RWPE2 (cell line): Measurements from ENCODE around the gene CTNNAL1.

Source experiments
- ATAC-seq: fragments of 200-7000 bp; cut with Tn5 transposase; 3 replicates; pipeline ENCODE4 v1.9.1; 2021; ENCODE audit warnings: low read depth
- DNase-seq: peaks from one replicate; pipeline ENCODE4 v3.0.0-alpha.2; 2020; ENCODE audit warnings: low spot score
- H3K27ac ChIP-seq: fragments of 450-650 bp; 2 replicates; pipeline ENCODE4 v1.5.1; 2017; ENCODE audit warnings: mild to moderate bottlenecking; ENCODE audit not compliant: poor library complexity, severe bottlenecking
- H3K27me3 ChIP-seq: fragments of 250-450 bp; sonication (Bioruptor Pico); 2 replicates; pipeline ENCODE4 v1.5.1; 2021; ENCODE audit warnings: mild to moderate bottlenecking, moderate library complexity; ENCODE audit not compliant: insufficient read depth, poor library complexity, severe bottlenecking
- H3K36me3 ChIP-seq: fragments of 250-450 bp; sonication (Bioruptor Pico); 2 replicates; pipeline ENCODE4 v1.5.1; 2020; ENCODE audit warnings: low read depth, mild to moderate bottlenecking, moderate library complexity
- H3K4me1 ChIP-seq: fragments of 250-450 bp; sonication (Bioruptor Pico); 2 replicates; pipeline ENCODE4 v1.5.1; 2021; ENCODE audit warnings: mild to moderate bottlenecking, moderate library complexity; ENCODE audit not compliant: insufficient read depth, poor library complexity, severe bottlenecking
- H3K4me3 ChIP-seq: fragments of 250-450 bp; sonication (Bioruptor Pico); 2 replicates; pipeline ENCODE4 v1.5.1; 2021; ENCODE audit warnings: mild to moderate bottlenecking, moderate library complexity; ENCODE audit not compliant: severe bottlenecking
- H3K9me3 ChIP-seq: fragments of 250-450 bp; sonication (Bioruptor Pico); 2 replicates; pipeline ENCODE4 v1.5.1; 2021; ENCODE audit warnings: mild to moderate bottlenecking, moderate library complexity; ENCODE audit not compliant: severe bottlenecking
- CTCF ChIP-seq: fragments of 450-650 bp; IDR thresholded peaks from one replicate; pipeline ENCODE4 v1.5.1; 2017; ENCODE audit warnings: mild to moderate bottlenecking, moderate library complexity; ENCODE audit not compliant: poor library complexity, severe bottlenecking

CTNNAL1 gene

DNA sequence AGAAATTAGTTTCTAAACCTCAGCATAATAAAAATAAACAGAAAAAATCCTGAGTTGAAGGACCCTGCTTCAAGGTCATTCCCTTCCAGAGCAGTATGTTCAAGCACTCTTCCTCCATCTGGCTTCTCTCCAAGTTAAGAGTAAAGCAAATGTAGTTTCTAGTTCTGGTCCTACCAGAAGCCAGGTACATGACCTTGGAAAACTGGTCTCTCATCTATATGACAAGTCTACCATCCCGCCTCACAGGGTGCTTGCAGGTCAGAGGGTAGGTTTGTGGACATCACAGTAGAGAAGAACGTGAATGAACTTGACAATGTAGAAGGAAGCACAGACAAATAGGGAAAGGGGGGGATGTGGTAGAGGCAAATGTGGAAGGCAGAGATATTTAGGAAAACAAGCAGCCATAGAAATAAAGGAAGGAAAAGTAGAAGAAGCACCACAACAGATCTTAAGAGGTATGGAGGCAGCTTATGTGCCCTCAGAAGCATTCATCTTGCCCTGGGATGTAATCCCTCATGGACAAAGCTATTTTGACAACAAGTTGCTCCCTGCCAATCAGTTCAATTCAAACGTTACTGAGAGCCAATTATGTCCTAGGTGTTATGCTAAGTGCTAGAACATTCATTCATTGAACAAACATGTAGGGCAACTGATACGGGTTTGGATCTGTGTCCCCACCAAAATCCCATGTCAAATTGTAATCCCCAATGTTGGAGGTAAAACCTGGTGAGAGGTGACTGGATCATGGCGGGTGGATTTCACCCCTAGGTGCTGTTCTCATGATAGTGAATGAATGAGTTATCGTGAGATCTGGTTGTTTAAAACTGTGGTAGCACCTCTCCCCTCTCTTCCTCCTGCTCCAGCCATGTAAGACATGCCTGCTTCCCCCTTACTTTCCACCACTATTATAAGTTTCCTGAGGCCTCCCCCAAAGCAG is 23.7 kb upstream of the CTNNAL1 start:
- Histone ChIP-seq H3K27me3 (no peaks in the 10 kb centered on the region), H3K36me3 (peaks cover 65% of the 10 kb centered on the region), H3K9me3 (no peaks in the 10 kb centered on the region), H3K4me3 (no peak overlapping the region), H3K27ac (peak overlapping the region; percentile 84), H3K4me1 (peaks cover 45% of the 10 kb centered on the region)
- ATAC-seq (no peak), DNase-seq (no peak)
- TF ChIP-seq CTCF = no peak

DNA sequence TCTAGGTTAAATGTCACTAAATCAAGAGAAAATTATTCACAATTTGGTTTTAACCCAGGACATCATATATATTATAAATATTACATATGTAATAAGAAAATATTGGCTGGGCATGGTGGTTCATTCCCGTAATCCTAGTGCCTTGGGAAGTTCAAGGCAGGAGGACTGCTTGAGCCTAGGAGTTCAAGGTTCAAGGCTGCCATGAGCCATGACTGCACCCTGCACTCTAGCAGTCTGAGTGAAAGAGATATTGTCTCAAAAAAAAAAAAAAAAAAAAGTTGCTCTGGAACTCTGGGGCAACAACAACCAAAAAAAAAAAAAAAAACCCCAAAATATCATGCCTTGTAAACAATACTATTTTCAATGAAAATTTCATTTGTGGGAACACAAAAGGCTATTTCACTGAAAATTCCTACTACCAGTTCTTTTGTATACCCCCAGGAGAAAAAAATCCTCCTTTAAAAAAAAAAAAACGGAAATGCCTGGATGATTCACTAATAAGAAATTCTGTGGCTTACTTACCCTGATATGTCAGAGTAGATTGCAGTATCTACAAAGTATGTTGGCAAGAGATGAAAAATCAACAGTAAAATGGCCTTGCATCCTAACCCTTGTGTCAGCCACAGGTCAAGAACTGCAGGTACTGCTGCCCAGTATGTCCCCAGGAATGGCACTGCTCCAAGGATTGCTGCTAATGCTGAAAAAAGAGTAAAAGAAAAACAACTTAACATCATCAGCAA is 22.6 kb upstream of the CTNNAL1 start:
- peak overlapping the region; percentile 84 for H3K27ac ChIP-seq
- DNase-seq (no peak), ATAC-seq (peak; percentile 85)
- H3K27me3 ChIP-seq = no peaks in the 10 kb centered on the region
- no peaks in the 10 kb centered on the region for H3K9me3 ChIP-seq
- TF ChIP-seq CTCF = no peak
- H3K36me3 ChIP-seq = peaks cover 75% of the 10 kb centered on the region
- no peak overlapping the region for H3K4me3 ChIP-seq
- H3K4me1 ChIP-seq = peaks cover 54% of the 10 kb centered on the region

GRCh38 chr9:109033941-109034700 is 20.8 kb upstream of the CTNNAL1 start:
- Histone ChIP-seq H3K27me3 (no peaks in the 10 kb centered on the region), H3K9me3 (no peaks in the 10 kb centered on the region), H3K36me3 (peaks cover 69% of the 10 kb centered on the region), H3K4me1 (peaks cover 50% of the 10 kb centered on the region), H3K4me3 (no peak overlapping the region), H3K27ac (peak overlapping the region; percentile 84)
- TF ChIP-seq CTCF = no peak
- DNase-seq = no peak
- no peak for ATAC-seq

GRCh38 chr9:109031241-109031640 is 17.9 kb upstream of the CTNNAL1 start:
- Histone ChIP-seq H3K27me3 (no peaks in the 10 kb centered on the region), H3K9me3 (no peaks in the 10 kb centered on the region), H3K4me3 (no peak overlapping the region), H3K4me1 (peaks cover 21% of the 10 kb centered on the region), H3K36me3 (peaks cover 48% of the 10 kb centered on the region), H3K27ac (no peak overlapping the region)
- TF ChIP-seq CTCF = no peak
- DNase-seq (no peak), ATAC-seq (peak; percentile 67)
